A549 (cell line): ENCODE data around the gene BGN. TPM values are rescaled to one million over a fixed set of nuclear protein-coding genes. Genes with fewer than 3 reads are reported as not detected.

ENCODE experiments used
- ATAC-seq, 2 experiments: fragments of 200-7000 bp in 1 of 2; fragments of >200 bp in 1 of 2; cut with Nextera tagmentation in 1 of 2; cut with Tn5 transposase in 1 of 2; 3 replicates each; pipeline versions ENCODE4 v1.8.0 to v1.9.1; 2018 to 2020; ENCODE audit warnings: mild to moderate bottlenecking in 1 of 2, moderate library complexity in 1 of 2
- CTCF ChIA-PET: fragments of 300-600 bp; sonication (Branson Sonifier 250); formaldehyde crosslinking; extraction: SDS; loops from one replicate; lab custom pipeline; 2021; ENCODE audit warnings: antibody characterized with exemption, inconsistent platforms; lab: Yijun Ruan, JAX
- POLR2A ChIA-PET: fragments of 350-600 bp; formaldehyde crosslinking; extraction: SDS; loops from one replicate; lab custom pipeline; 2021; ENCODE audit warnings: antibody characterized with exemption, inconsistent platforms; lab: Yijun Ruan, JAX
- DNase-seq, 2 experiments: peaks; one replicate each; pipeline versions ENCODE4 v3.0.0 to v3.0.0-alpha.2; 2011 to 2016; ENCODE audit warnings: low read depth in 1 of 2, low spot score in 1 of 2
- FAIRE-seq: peaks from 2 replicates; lab custom pipeline; 2011; peaks lifted over from hg19 to GRCh38; lab: Jason Lieb, UNC
- H3K27ac ChIP-seq, 2 experiments: fragments of >200 bp; sonication (Bioruptor Twin); formaldehyde crosslinking; 3 replicates each; pipeline ENCODE4 v1.5.1; 2016 to 2017
- H3K4me1 ChIP-seq: fragments of >200 bp; sonication (Bioruptor Twin); formaldehyde crosslinking; 3 replicates; pipeline ENCODE4 v1.6.1; 2016
- H3K4me2 ChIP-seq: fragments of >200 bp; sonication (Bioruptor Twin); formaldehyde crosslinking; 3 replicates; pipeline ENCODE4 v1.6.1; 2016
- H3K4me3 ChIP-seq: fragments of >200 bp; sonication (Bioruptor Twin); formaldehyde crosslinking; 3 replicates; pipeline ENCODE4 v1.5.1; 2016
- H3K9me3 ChIP-seq: fragments of >200 bp; sonication (Bioruptor Twin); formaldehyde crosslinking; 3 replicates; pipeline ENCODE4 v1.6.1; 2016
- CEBPB ChIP-seq, 2 experiments: fragments of >200 bp in 1 of 2; sonication (Bioruptor Twin) in 1 of 2; formaldehyde crosslinking in 1 of 2; IDR thresholded peaks; 2 replicates each; pipeline ENCODE4 v1.6.1; 2012 to 2016
- EP300 ChIP-seq, 2 experiments: fragments of >200 bp; sonication (Bioruptor Twin); formaldehyde crosslinking; IDR thresholded peaks; 2 replicates in 1 of 2; 3 replicates in 1 of 2; pipeline ENCODE4 v1.6.1; 2016 to 2017
- ESRRA ChIP-seq: fragments of 150-350 bp; IDR thresholded peaks from 2 replicates; pipeline ENCODE4 v1.6.1; 2014; ENCODE audit warnings: mild to moderate bottlenecking, low read length, borderline replicate concordance
- FOSL2 ChIP-seq, 2 experiments: fragments of 450-650 bp in 1 of 2; fragments of >200 bp in 1 of 2; sonication (Bioruptor Twin) in 1 of 2; formaldehyde crosslinking; IDR thresholded peaks; 2 replicates each; pipeline versions ENCODE4 v1.5.0 to v1.6.1; 2016 to 2020; ENCODE audit warnings: mild to moderate bottlenecking in 1 of 2, moderate library complexity in 1 of 2
- FOXS1 ChIP-seq: fragments of 250-450 bp; sonication (Bioruptor Pico); IDR thresholded peaks from 2 replicates; pipeline ENCODE4 v1.5.0; 2020; ENCODE audit warnings: mild to moderate bottlenecking, moderate library complexity
- GATA3 ChIP-seq: IDR thresholded peaks from 2 replicates; pipeline ENCODE4 v1.6.1; 2012; ENCODE audit warnings: borderline replicate concordance
- HOXB5 ChIP-seq: fragments of 250-450 bp; sonication (Bioruptor Pico); IDR thresholded peaks from 2 replicates; pipeline ENCODE4 v1.5.0; 2020; ENCODE audit warnings: mild to moderate bottlenecking, moderate library complexity
- JUN ChIP-seq, 2 experiments: fragments of >200 bp; sonication (Bioruptor Twin); formaldehyde crosslinking; IDR thresholded peaks; 2 replicates in 1 of 2; 3 replicates in 1 of 2; pipeline ENCODE4 v1.6.1; 2016 to 2017
- JUNB ChIP-seq: fragments of >200 bp; sonication (Bioruptor Twin); formaldehyde crosslinking; IDR thresholded peaks from 2 replicates; pipeline ENCODE4 v1.6.1; 2016
- KDM1A ChIP-seq: fragments of 200-600 bp; sonication (generic); IDR thresholded peaks from 2 replicates; pipeline ENCODE4 v1.6.1; 2016; ENCODE audit warnings: low read depth, mild to moderate bottlenecking
- MAFK ChIP-seq: fragments of 450-650 bp; IDR thresholded peaks from 2 replicates; pipeline ENCODE4 v1.6.1; 2014; ENCODE audit not compliant: partially characterized antibody
- MAZ ChIP-seq: fragments of 150-350 bp; IDR thresholded peaks from 2 replicates; pipeline ENCODE4 v1.6.1; 2014; ENCODE audit warnings: antibody characterized with exemption, low read depth, low read length, borderline replicate concordance
- NPAS2 ChIP-seq: fragments of 250-450 bp; sonication (Bioruptor Pico); IDR thresholded peaks from 2 replicates; pipeline ENCODE4 v1.8.0; 2022; ENCODE audit warnings: mild to moderate bottlenecking, moderate library complexity, borderline replicate concordance
- NR3C1 ChIP-seq: fragments of >200 bp; sonication (Bioruptor Twin); formaldehyde crosslinking; IDR thresholded peaks from 3 replicates; pipeline ENCODE4 v1.6.1; 2017
- PHF8 ChIP-seq: fragments of 200-600 bp; sonication (generic); IDR thresholded peaks from 2 replicates; pipeline ENCODE4 v1.6.1; 2016; ENCODE audit warnings: low read depth, mild to moderate bottlenecking, antibody characterized with exemption, moderate library complexity, borderline replicate concordance
- POLR2A ChIP-seq: IDR thresholded peaks from 2 replicates; pipeline ENCODE4 v1.6.1; 2012; ENCODE audit warnings: mild to moderate bottlenecking, low read length
- RAD21 ChIP-seq, 2 experiments: fragments of >200 bp in 1 of 2; sonication (Bioruptor Twin) in 1 of 2; formaldehyde crosslinking in 1 of 2; IDR thresholded peaks in 1 of 2; conservative IDR thresholded peaks in 1 of 2; 2 replicates in 1 of 2; 3 replicates in 1 of 2; pipeline ENCODE4 v1.6.1; 2012 to 2018; ENCODE audit warnings: inconsistent platforms in 1 of 2
- RARB ChIP-seq: fragments of 250-450 bp; sonication (Bioruptor Pico); IDR thresholded peaks from 2 replicates; pipeline ENCODE4 v1.8.0; 2021; ENCODE audit warnings: mild to moderate bottlenecking, moderate library complexity
- RCOR1 ChIP-seq: fragments of 150-350 bp; IDR thresholded peaks from 2 replicates; pipeline ENCODE4 v1.6.1; 2014; ENCODE audit warnings: antibody characterized with exemption, low read length, low read depth
- SMC3 ChIP-seq: fragments of >200 bp; sonication (Bioruptor Twin); formaldehyde crosslinking; IDR thresholded peaks from 3 replicates; pipeline ENCODE4 v1.6.1; 2018; ENCODE audit warnings: inconsistent platforms
- TFCP2L1 ChIP-seq: fragments of 250-450 bp; sonication (Bioruptor Pico); IDR thresholded peaks from 2 replicates; pipeline ENCODE4 v1.5.0; 2021; ENCODE audit warnings: mild to moderate bottlenecking
- ZC3H11A ChIP-seq: fragments of 450-650 bp; IDR thresholded peaks from 2 replicates; pipeline ENCODE4 v1.6.1; 2014; ENCODE audit warnings: antibody characterized with exemption, mild to moderate bottlenecking
- ZNF302 ChIP-seq: fragments of 250-450 bp; sonication (Bioruptor Pico); IDR thresholded peaks from 2 replicates; pipeline ENCODE4 v1.9.0; 2021; ENCODE audit warnings: inconsistent platforms, mild to moderate bottlenecking, moderate library complexity
- ZSCAN20 ChIP-seq: fragments of 250-450 bp; sonication (Bioruptor Pico); IDR thresholded peaks from 2 replicates; pipeline ENCODE4 v1.8.0; 2022; ENCODE audit warnings: mild to moderate bottlenecking, moderate library complexity
- WGBS: methylation state at CpG from one replicate; pipeline ENCODE4 v1.1.6; 2017; ENCODE audit errors: missing lambda C conversion rate; 5-methylcytosine and 5-hydroxymethylcytosine counted together
- polyA plus RNA-seq, 4 experiments: library from polyadenylated mRNA; depleted of rRNA in 3 of 4; stranded (reverse); fragments of >200 nt; fragmentation: RNase III in 1 of 4; extraction: RNeasy Plus Mini Kit Qiagen cat#74134 plus additional on column Dnase treatment in 1 of 4; gene quantifications; 2 replicates in 3 of 4; 3 replicates in 1 of 4; pipeline ENCODE4 v1.2.3, GENCODE V29; 2011 to 2017
- TF ChIP-seq, protein P1 (sequence below): fragments of >200 bp; sonication (Bioruptor Twin); formaldehyde crosslinking; IDR thresholded peaks from 3 replicates; pipeline ENCODE4 v1.5.1; 2016
- TF ChIP-seq, protein P2 (sequence below): IDR thresholded peaks from 2 replicates; pipeline ENCODE4 v1.6.1; 2012
- TF ChIP-seq, protein P3 (sequence below): fragments of >200 bp; sonication (Bioruptor Twin); formaldehyde crosslinking; IDR thresholded peaks from 3 replicates; pipeline ENCODE4 v1.6.1; 2016
- TF ChIP-seq, protein P4 (sequence below): fragments of 450-650 bp; IDR thresholded peaks from 2 replicates; pipeline ENCODE4 v1.6.1; 2014; ENCODE audit warnings: antibody characterized with exemption

BGN gene
- polyA plus RNA-seq, 2 of the 4 experiments (the other 2 are of a cell fraction) = 0.04 TPM; not detected in 1

DNA sequence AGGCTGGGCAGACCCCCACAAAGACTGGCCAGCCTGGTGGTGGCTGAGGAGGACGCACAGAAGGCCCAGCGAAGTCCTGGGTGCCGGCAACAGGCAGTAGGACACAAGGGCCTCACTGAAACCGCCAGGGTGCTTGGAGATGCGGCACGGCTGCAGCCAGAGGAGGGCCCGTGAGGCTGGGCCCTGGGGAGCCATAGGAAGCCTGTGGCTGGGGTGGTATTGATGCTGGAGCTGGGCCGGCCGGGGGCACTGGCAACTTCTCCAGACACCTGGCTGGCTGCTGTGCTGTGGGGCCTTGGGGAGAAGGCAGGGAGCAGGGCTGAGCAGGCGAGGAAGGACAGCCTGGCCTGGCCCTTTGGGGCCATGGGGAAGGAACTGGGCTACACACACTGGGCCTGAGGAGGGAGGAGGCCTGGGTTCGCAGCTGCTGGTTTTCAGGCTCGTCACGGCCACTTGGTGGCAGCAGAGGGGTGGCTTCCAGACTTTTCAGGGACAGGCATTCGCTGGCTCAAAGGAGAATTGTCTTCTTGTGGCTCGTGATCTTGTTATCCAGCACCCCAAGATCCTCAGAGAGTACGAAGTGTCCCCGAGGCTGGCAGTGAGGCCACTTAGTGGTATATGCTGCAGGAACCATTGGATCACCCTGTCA, 59.9 kb downstream of the BGN start:
- H3K4me2 ChIP-seq = no peak overlapping the region
- ChIA-PET POLR2A (no interaction called here), CTCF (interaction anchor here (0.7 to 5.6 kb wide), 38 partner anchors 10 to 601 kb away, joined by 3 to 50 read pairs (median 4); partner anchors contain the start of gene HAUS7)
- H3K9me3 ChIP-seq = no peaks in the 10 kb centered on the region
- H3K4me1 ChIP-seq = no peaks in the 10 kb centered on the region
- DNase-seq = peak; percentile 60 to 62
- peak; percentile 64 for TF ChIP-seq SMC3
- TF ChIP-seq ESRRA = no peak
- TF ChIP-seq GATA3 = no peak
- no peak for TF ChIP-seq RCOR1
- TF ChIP-seq FOSL2 (IDR thresholded peaks at IDR 0.05) = no peak
- no peak for TF ChIP-seq FOSL2 (CRISPR knock-in tag; IDR thresholded peaks at IDR 0.05)
- no peak for TF ChIP-seq EP300 (IDR thresholded peaks at IDR 0.05)
- TF ChIP-seq POLR2A = no peak
- TF ChIP-seq MAFK = no peak
- TF ChIP-seq KDM1A = no peak
- TF ChIP-seq FOXS1 = no peak
- no peak for TF ChIP-seq HOXB5 (CRISPR knock-in tag)
- TF ChIP-seq RAD21 (conservative IDR thresholded peaks at IDR 0.05 in 1 of 2, IDR thresholded peaks at IDR 0.05 in 1 of 2) = peak; percentile 68 to 74
- TF ChIP-seq, protein P1, sequence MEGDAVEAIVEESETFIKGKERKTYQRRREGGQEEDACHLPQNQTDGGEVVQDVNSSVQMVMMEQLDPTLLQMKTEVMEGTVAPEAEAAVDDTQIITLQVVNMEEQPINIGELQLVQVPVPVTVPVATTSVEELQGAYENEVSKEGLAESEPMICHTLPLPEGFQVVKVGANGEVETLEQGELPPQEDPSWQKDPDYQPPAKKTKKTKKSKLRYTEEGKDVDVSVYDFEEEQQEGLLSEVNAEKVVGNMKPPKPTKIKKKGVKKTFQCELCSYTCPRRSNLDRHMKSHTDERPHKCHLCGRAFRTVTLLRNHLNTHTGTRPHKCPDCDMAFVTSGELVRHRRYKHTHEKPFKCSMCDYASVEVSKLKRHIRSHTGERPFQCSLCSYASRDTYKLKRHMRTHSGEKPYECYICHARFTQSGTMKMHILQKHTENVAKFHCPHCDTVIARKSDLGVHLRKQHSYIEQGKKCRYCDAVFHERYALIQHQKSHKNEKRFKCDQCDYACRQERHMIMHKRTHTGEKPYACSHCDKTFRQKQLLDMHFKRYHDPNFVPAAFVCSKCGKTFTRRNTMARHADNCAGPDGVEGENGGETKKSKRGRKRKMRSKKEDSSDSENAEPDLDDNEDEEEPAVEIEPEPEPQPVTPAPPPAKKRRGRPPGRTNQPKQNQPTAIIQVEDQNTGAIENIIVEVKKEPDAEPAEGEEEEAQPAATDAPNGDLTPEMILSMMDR = peak; percentile 62
- no peak overlapping the region for H3K4me3 ChIP-seq
- ATAC-seq = peak; percentile 80 to 94
- H3K27ac ChIP-seq = no peak overlapping the region
- no peak for FAIRE-seq
- WGBS = 37% methylated on average over 15 of the region's 17 CpGs

DNA sequence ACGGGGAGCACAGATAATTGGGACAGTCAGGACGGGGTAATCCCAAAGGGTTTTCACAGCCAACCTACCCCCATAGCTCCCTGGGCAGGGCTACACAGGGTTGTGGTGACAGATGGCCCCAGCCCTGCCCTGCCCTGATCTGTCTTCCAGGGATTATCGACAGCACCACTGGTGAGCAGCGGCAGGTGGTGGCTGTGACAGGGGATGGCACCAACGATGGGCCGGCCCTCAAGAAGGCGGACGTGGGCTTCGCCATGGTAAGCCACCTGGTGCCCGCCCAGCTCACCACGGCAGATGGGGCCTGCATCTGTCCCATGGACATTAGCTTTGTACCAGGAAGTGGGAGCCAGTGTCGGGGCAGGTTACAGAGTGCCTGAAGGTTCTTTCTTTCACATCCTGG, 62.0 kb downstream of the BGN start:
- WGBS = 46% methylated on average over 4 of the region's 12 CpGs
- H3K4me1 ChIP-seq = no peaks in the 10 kb centered on the region
- POLR2A ChIA-PET = no interaction called here
- CTCF ChIA-PET = interaction anchor here (0.5 to 5.6 kb wide), 9 partner anchors 8 to 152 kb away, joined by 3 to 50 read pairs (median 4); no protein-coding TSS in a partner anchor
- H3K4me3 ChIP-seq = no peak overlapping the region
- H3K27ac ChIP-seq = no peak overlapping the region
- DNase-seq = no peak
- no peak for FAIRE-seq
- no peaks in the 10 kb centered on the region for H3K9me3 ChIP-seq
- no peak overlapping the region for H3K4me2 ChIP-seq
- no peak for ATAC-seq
- TF ChIP-seq CEBPB (IDR thresholded peaks at IDR 0.05) (no peak), FOXS1 (no peak), JUNB (no peak), MAZ (no peak), JUN (IDR thresholded peaks at IDR 0.05) (no peak), ZNF302 (CRISPR knock-in tag) (no peak), NPAS2 (CRISPR knock-in tag) (no peak), MAFK (no peak), TFCP2L1 (CRISPR knock-in tag) (no peak), NR3C1 (no peak), ZC3H11A (no peak), RARB (CRISPR knock-in tag) (no peak), ZSCAN20 (no peak), PHF8 (no peak)
- TF ChIP-seq, protein P1 = no peak
- TF ChIP-seq, protein P2, sequence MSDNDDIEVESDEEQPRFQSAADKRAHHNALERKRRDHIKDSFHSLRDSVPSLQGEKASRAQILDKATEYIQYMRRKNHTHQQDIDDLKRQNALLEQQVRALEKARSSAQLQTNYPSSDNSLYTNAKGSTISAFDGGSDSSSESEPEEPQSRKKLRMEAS = no peak
- TF ChIP-seq, protein P3, sequence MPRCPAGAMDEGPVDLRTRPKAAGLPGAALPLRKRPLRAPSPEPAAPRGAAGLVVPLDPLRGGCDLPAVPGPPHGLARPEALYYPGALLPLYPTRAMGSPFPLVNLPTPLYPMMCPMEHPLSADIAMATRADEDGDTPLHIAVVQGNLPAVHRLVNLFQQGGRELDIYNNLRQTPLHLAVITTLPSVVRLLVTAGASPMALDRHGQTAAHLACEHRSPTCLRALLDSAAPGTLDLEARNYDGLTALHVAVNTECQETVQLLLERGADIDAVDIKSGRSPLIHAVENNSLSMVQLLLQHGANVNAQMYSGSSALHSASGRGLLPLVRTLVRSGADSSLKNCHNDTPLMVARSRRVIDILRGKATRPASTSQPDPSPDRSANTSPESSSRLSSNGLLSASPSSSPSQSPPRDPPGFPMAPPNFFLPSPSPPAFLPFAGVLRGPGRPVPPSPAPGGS = no peak
- TF ChIP-seq, protein P4, sequence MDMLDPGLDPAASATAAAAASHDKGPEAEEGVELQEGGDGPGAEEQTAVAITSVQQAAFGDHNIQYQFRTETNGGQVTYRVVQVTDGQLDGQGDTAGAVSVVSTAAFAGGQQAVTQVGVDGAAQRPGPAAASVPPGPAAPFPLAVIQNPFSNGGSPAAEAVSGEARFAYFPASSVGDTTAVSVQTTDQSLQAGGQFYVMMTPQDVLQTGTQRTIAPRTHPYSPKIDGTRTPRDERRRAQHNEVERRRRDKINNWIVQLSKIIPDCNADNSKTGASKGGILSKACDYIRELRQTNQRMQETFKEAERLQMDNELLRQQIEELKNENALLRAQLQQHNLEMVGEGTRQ = no peak
